ENCODE results near the gene HELZ2.
"Not testable (repeated sequence)": the region's sequence is repeated elsewhere in the genome, so short reads cannot be mapped to it uniquely, and the experiment has no call there.

Gene HELZ2, protein sequence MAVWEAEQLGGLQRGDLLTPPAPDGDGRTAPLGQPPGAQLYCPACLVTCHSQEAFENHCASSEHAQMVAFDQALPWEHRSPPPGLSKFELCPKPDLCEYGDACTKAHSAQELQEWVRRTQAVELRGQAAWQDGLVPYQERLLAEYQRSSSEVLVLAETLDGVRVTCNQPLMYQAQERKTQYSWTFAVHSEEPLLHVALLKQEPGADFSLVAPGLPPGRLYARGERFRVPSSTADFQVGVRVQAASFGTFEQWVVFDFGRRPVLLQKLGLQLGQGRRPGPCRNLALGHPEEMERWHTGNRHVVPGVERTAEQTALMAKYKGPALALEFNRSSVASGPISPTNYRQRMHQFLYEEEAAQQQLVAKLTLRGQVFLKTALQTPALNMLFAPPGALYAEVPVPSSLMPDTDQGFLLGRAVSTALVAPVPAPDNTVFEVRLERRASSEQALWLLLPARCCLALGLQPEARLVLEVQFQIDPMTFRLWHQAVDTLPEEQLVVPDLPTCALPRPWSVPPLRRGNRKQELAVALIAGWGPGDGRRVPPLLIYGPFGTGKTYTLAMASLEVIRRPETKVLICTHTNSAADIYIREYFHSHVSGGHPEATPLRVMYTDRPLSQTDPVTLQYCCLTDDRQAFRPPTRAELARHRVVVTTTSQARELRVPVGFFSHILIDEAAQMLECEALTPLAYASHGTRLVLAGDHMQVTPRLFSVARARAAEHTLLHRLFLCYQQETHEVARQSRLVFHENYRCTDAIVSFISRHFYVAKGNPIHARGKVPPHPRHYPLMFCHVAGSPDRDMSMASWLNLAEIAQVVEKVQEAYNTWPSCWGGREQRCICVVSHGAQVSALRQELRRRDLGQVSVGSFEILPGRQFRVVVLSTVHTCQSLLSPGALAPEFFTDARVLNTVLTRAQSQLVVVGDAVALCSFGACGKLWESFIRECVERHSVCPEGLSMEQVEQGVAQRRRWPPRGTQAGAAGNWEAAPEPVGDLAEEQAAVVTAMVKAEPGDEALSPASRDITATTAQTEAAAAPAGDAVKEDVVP (N-terminal part only)
- total RNA-seq, result 192 to 260 reads per million in 2 donors

DNA sequence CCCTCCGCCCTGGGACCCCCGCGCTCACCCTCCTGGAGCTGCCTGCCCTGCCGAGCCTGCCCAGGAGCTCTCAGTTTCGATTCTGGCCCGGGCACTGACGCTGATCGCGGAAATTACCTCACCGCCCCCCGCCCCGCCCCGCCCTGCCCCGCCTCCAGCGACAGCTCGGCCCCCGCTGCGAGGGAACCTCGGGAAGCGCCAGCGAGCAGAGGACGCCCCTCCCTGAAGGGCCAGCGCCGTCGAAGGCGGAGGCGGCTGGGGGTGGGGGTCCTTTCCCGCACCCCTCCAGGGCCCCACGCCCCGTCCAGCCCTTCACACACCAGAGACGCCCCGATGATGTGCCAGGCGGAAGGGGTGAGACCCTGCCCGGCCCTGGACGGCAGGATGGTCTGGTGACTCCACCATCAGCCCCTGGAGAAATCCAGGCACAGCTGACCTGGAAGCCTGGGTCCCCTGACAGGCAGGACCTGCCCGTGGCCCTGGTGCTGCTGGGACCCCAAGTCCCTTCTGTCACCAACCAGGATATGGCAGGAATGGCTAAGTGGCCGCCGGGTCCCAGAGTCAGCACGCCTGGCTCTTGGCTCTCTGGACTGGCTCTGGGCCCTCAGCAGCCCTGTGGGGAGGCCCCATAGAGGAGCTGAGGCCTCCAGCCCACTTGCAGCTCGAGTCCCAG is at the start of gene HELZ2:
TSS of gene HELZ2 (minus strand) at position 84 of the 673 bp plus-strand sequence. CDS start 1,854 bp downstream, outside the sequence.
- DNase-seq, result peak; percentile 21 to 68 (median 49)

DNA sequence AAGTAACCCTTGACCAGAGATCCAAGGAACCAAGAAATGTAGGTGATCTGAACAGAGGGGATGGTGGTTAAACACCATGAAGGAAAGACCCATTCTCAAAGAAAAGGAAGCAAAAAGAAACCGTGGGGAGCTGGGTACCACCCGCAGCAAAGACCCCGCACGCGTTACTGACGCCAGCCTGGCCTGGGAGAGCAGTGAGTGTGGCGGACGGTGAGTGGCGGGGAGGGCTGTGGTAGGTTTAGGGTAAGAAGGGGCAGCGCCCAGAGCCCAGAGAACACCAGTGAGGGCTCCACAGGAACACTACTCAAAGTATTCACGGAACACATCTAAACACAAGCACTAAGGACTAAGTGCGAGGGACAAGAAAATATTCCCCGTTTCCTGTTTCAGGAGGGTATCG is 48.7 kb upstream of the HELZ2 start:
- DNase-seq, result no peak

DNA sequence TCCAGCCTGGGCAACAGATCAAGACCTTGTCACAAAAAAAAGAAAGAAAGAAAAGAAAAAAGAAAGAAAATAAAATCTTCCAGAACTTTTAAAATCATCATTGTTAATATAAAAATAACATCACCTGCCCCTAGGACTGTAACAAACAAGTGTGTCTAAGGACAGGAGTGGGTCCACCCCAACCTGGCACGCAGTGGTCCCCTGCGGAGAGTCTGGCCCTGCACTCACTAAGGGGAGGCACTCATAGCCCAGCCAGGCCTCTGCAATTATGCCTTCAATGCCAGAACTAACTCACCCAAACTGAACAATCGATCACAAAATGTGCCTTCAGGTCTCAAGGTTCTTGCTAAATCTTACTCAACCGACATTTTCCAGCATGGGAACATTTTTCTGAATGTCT is 48.1 kb upstream of the HELZ2 start:
- no peak for DNase-seq

DNA sequence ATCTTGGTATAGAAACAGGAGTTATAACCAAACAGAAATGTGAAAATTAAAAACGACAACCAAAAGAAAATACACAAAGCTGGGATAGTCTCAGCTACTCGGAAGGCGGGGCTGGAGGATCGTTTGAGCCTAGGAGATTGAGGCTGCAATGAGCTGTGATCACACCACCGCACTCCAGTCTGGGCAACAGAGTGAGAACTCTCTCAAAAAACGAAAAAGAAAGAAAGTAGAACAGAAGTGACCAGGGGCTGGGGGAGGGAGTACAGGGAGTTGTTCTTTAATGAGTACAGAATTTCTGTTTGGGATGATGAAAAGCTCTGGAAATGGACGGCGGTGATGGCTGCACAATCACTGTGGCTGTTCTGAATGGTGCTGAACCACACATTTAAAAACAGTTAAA is 47.0 kb upstream of the HELZ2 start:
- DNase-seq, result no peak

DNA sequence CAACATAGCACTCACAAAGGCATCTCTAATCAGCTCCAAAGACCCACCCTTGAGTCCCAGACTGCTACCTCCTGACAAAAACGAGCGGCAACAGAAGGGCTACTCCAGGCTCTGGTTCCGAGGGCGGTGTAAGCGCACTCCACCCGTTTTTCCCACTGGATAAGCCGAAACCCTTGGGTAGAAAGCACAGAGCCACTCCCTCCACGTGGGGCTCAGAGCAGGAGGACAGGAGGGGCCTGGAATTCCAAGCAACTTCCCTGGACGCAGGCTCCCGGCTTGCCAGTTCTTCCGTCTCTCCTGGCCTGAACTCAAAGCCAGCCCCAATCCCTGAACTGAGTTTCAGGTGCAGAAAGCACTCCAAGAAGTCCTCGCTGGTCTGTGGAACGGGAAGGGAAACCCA is 45.5 kb upstream of the HELZ2 start:
- no peak for DNase-seq

DNA sequence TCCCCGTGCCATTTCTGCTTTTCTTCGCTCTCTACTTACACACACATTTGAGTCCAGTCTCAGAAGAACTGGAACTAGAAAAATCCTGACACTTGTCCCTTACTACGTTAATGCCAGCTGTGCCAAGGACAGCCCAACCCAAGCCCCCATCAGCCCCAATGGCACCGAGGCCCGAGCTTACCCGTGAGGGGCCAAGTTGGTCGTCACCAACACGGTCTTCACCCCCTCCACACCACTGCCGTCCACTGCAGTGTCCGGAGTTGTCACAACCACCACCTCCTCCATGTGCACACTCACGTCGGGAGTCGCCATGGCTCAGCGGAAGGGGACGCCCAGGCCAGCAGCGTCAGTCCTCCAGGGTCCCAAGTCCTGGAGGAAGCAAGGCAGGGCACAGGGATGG is 45.0 kb upstream of the HELZ2 start:
- no peak for DNase-seq

DNA sequence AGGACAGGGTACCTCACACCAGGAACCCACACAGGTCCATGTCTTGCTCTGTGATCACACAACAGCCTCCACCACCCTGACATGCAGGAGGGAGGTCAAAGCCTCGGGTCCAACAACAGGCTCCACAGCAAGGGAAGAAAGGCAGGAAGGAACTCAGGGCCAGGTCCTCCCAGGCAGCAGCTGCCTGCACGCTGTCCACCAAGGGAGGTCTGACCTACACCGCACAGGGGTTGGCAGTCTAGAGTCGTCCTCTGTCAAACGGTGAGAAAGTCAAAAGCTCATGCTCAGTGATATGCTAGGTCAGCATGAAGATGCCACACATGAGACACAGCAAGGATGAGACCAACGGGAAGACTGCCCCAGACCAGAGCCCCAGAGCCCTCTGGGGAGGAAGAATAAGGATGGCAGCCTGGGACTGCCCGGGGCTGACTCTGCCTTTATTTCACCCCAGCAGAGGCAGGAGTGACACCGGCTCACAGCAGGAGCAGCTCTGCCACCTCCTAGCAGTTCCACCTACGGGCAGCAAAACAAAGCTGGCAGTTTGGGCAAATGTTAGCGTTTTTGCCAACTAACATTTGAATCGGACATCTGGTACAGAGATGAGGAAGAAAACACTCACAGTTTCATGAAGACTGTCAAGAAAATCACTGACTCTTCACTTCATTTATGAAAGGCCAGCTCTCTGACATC is 44.4 kb upstream of the HELZ2 start:
- no peak for DNase-seq

DNA sequence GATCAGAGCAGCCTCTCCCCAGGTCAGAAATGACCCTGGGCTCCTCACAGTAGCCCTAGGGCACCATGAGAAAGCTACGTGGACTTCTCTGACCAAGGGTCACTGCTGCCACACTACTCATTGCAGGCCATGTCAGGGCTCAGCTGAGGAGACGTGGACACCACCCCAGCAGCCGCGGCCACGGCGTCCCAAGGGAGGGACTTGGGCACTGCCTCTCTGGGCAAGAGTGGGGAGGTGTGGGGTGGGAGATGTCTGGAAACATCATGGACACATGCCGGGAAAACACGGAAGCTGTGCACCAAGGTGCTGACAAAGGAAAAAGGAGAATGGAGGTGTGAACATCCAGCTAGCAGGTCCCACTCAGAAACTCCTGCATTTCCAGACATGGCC is 43.8 kb upstream of the HELZ2 start:
- no peak for DNase-seq

DNA sequence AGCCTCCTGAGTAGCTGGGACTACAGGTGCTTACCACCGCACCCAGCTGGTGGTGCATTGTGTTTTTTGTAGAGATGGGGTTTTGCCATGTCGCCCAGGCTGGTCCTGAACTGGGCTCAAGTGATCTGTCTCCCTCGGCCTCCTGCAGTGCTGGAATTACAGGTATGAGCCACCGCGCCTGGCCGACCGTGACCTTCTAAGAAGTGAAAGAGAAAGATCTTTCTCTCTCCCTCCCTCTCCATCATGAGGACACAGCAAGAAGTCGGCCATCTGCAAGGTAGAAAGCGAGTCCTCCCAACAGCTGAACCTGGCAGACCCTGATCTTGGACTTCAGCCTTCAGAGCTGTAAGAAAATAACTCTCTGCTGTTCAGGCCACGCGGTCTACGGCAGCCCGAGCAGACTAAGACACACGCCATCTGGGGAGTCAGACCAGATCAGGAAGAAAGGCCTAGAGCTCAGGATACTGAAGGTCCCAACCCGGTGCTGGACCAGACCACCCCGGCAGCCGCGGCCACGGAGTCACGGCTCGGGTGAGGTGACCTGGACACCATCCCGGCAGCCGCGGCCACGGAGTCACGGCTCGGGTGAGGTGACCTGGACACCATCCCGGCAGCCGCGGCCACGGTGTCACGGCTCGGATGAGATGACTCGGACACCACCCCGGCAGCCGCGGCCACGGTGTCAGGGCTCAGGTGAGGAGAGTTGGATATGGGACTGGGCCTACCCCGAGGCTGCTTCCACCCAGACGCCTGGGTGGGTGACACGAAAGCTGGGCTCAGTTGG is 43.2 kb upstream of the HELZ2 start:
- DNase-seq, result no peak

DNA sequence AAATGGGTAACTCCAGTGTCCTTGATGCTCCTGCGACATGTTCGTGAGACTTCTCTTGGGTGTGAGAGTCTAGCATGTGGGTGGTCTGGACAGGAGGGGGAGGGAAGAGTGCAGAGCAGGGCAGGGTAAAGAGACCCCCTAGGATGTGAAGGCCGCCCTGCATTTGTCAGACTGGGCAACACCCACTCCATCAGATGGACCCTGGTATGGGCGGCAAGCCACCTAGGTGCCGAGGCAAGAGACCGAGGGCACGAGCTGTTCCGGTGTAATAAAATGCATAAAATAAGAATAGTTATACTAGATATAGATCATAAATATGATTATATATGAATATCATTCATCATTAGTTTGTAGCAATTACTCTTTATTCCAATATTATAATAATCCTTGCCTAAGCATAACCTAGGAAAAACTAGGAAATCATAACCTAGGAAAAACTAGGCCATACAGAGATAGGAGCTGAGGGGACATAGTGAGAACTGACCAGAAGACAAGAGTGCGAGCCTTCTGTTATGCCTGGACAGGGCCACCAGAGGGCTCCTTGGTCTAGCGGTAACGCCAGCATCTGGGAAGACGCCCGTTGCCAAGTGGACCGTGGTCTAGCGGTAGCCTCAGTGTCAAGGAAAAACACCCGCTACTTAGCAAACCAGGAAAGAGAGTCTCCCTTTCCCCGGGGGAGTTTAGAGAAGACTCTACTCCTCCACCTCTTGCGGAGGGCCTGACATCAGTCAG is 40.0 kb upstream of the HELZ2 start:
- DNase-seq, result not testable (repeated sequence)

DNA sequence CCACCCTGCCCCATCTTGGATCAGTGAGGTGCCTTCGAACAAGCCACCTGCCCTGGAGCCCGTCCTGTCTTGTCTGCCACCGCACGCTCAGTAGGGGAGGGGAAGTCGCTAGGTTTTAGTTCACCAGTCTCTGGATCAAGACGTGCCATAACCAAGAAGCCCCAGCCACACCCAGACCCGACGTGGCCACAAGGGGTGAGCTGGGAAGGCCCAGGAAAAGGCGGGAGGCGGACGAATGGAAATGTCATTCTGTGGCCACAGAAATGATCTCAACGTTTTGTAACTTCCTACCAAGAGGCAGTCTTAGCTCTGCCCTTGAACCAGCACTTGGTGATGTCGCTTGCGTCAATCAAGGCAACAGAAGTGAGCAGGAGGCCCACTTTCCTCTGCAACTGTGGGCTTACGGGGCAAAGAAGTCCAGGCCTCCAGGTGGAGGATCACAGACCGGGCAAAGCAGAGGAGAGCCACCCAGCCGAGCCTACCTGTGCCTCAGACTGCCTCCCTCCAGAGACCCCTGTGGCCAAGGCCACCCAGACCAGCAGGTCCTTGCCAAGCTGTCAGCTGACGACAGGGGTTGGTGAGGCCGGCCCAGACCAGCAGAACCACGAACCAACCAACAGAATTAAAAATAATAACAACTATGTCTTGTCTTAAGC is 38.4 kb upstream of the HELZ2 start:
- no peak for DNase-seq

DNA sequence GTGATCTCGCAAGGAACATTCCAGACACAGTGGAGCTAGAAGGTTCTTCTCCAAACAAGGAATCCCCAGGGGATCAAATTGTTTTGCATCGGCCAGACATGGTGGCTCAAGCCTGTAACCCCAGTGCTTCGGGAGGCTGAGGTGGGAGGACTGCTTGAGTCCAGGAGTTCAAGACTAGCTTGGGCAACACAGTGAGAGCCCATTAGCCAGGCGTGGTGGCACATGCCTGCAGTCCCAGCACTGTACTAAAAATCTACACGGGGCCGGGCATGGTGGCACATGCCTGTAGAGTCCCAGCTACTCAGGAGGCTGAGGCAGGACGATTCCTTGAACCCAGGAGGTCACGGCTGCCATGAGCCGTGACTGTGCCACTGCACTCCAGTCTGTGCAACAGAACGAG is 37.6 kb upstream of the HELZ2 start:
- DNase-seq, result no peak

DNA sequence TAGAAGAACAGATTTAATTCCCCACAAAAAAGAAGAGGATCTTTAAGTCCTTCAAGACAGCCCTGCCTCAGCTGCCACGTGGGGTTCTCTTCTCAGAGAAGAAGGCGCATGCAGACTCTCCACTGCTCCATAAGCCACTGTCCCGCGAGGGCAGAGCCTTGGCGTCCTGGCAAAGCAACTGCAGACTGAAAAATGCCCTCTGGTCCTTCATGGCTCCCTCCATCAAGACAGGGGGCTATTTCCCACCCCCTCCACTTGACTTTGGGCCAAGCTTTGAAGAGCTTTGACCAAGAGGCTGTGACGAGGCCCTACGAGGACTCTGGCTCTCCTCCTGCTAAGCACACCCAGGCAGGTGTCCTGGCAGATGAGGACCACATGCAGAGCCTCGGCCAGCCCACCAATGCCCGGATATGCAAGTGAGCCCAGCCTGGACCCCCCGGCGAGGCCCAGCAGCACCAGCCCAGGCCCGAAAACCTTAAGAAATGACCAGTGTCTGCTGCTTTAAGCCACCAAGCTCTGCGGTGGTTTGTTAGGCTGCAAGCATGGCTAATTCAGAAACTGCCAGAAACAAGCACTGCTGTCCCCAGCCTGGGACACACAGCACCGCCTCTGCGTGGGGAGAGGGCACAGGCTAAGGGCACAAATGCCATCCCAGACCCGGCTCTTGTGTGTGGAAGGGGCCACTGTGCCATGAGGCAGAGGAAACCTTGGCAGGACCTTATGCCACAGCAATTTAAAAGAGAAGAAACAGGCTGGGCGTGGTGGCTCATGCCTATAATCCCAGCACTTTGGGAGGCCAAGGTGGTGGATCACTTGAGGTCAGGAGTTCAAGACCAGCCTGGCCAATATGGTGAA is 36.8 kb upstream of the HELZ2 start:
- no peak for DNase-seq

DNA sequence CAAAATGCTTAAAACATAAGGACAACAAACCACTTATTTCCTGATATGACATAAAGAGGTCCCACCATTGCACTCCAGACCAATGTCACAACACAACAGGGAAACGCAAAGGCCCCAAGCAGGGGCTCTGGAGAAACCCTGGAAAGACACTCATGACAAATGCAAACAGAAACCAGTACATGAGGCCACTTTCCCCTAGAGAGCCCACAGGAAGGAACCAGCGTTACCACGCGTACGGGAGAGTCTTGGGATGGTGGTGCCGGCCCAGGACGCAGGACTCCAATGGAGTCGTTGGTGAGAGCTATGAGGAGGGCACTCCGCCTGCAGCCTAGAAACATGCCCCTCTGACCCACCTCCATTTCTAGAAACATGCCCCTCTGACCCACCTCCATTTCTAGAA is 32.6 kb upstream of the HELZ2 start:
- no peak for DNase-seq

DNA sequence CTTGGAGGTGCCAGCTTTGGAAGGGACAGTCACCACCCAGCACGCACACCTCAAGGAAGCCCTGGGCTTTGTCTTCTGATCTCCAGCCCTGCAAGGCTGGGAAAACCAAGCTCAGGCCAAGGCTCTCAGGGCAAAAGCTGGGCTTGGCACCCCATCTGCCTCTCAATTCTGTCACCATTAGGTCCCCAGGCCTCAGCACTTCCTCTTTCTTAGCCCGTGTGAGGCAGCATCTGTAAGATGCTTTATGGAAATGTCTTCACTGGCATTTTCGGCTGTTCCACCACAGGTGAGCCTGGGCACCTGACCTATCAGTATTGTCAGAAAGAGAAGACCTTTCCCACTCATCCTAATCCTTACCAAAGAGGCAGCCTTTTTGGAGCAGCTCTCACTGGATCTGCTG is 28.3 kb upstream of the HELZ2 start:
- DNase-seq, result no peak

DNA sequence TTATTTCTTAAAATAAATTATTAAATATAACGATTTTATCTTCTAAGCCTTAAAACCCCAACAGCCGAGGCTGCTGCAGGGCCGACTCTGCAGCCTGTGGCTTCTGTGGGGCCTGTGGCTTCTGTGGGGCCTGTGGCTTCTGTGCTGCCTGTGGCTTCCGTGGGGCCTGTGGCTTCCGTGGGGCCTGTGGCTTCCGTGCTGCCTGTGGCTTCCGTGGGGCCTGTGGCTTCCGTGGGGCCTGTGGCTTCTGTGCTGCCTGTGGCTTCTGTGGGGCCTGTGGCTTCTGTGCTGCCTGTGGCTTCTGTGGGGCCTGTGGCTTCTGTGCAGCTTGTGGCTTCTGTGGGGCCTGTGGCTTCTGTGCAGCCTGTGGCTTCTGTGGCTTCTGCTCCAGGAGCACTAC is 27.6 kb upstream of the HELZ2 start:
- peak in 3 of 5 experiments; percentile 13 to 41 (median 18) for DNase-seq

DNA sequence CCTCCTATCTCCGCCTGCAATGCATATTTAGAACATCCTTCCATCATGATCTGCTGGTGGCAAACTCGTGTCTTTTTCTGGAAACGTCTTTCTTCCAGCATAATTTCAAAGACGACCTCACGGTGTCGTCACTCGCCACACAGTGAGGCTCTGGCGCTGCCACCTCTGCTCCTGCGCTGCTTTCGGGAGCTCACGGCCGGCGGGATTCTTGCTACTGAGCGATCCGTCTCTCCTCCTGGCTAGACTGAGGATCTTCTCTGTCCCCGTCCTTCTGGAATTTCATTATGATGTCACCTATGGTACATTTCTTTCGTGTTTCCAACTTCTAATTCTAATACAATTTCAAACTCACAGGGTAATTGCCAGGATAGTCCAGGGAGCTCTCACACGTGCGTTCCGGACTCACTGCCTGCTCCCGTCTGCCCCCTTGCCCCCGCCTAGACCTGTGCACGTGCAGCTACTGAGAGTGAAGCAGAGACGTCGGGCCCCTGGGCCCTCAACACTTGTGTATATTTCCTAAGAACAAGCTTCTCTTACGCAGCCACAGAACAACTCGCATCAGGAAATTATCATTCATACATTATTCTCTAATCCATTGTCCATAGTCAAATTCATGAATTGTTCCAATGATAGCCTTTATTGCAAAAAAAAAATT is 25.5 kb upstream of the HELZ2 start:
- DNase-seq, result no peak

Data from T-helper 2 cell (primary cell).